Neural cell (in vitro differentiated cells): Measurements from ENCODE around the gene MCAM. TPM values are rescaled to one million over a fixed set of nuclear protein-coding genes. Genes with fewer than 3 reads are reported as not detected.

ENCODE experiments used
- H2AFZ ChIP-seq: fragments of 200-600, 300-800 bp; sonication (generic), shearing (Covaris generic); 2 replicates; pipeline ENCODE4 v1.6.0; 2014; ENCODE audit warnings: low read depth, mild to moderate bottlenecking, antibody characterized with exemption, low read length, moderate library complexity
- H3F3A ChIP-seq: fragments of 200-600 bp; shearing (Covaris generic); 2 replicates; pipeline ENCODE4 v1.6.1; 2016; ENCODE audit warnings: mild to moderate bottlenecking, moderate library complexity, mixed read lengths, antibody characterized with exemption, low read length; ENCODE audit not compliant: insufficient read depth, poor library complexity, severe bottlenecking
- H3K27ac ChIP-seq: fragments of 200-600, 300-800 bp; sonication (generic), shearing (Covaris generic); 2 replicates; pipeline ENCODE4 v1.5.1; 2014; ENCODE audit warnings: mild to moderate bottlenecking, low read length, moderate library complexity
- H3K27me3 ChIP-seq: fragments of 300-800, 200-600 bp; sonication (generic), shearing (Covaris generic); 2 replicates; pipeline ENCODE4 v1.6.0; 2014; ENCODE audit warnings: mild to moderate bottlenecking, low read depth, low read length, moderate library complexity; ENCODE audit not compliant: insufficient read depth
- H3K36me3 ChIP-seq: fragments of 300-800, 200-600 bp; sonication (generic), shearing (Covaris generic); 2 replicates; pipeline ENCODE4 v1.5.1; 2014; ENCODE audit warnings: mild to moderate bottlenecking, antibody characterized with exemption, low read length, moderate library complexity; ENCODE audit not compliant: insufficient read depth
- H3K4me2 ChIP-seq: fragments of 300-800, 200-600 bp; sonication (generic), shearing (Covaris generic); 2 replicates; pipeline ENCODE4 v1.6.0; 2014; ENCODE audit warnings: mild to moderate bottlenecking, low read length
- H3K4me3 ChIP-seq: fragments of 300-800, 200-600 bp; sonication (generic), shearing (Covaris generic); 2 replicates; pipeline ENCODE4 v1.5.1; 2014; ENCODE audit warnings: mild to moderate bottlenecking, low read length, moderate library complexity
- H3K79me2 ChIP-seq: fragments of 200-600 bp; shearing (Covaris generic); replicated peaks from 2 replicates; pipeline ENCODE4 v1.6.0; 2014; ENCODE audit warnings: mild to moderate bottlenecking, low read length, moderate library complexity; ENCODE audit not compliant: insufficient read depth
- H3K9ac ChIP-seq: fragments of 300-800, 200-600 bp; sonication (generic), shearing (Covaris generic); 2 replicates; pipeline ENCODE4 v1.6.1; 2016; ENCODE audit warnings: mild to moderate bottlenecking, low read length, mixed read lengths
- H3K9me2 ChIP-seq: fragments of 200-600 bp; shearing (Covaris generic); 2 replicates; pipeline ENCODE4 v1.6.1; 2016; ENCODE audit warnings: mild to moderate bottlenecking, low read length, mixed read lengths; ENCODE audit not compliant: insufficient read depth
- H3K9me3 ChIP-seq: fragments of 200-600, 300-800 bp; sonication (generic), shearing (Covaris generic); 2 replicates; pipeline ENCODE4 v1.6.1; 2016; ENCODE audit warnings: mild to moderate bottlenecking, mixed run types, low read length, moderate library complexity, mixed read lengths
- H4K20me1 ChIP-seq: fragments of 200-600 bp; shearing (Covaris generic); 2 replicates; pipeline ENCODE4 v1.6.1; 2016; ENCODE audit warnings: mild to moderate bottlenecking, mixed run types; ENCODE audit not compliant: insufficient read depth
- EP300 ChIP-seq: fragments of 450-650 bp; conservative IDR thresholded peaks from 2 replicates; pipeline ENCODE4 v1.6.1; 2014; ENCODE audit warnings: antibody characterized with exemption, mild to moderate bottlenecking, moderate library complexity; ENCODE audit not compliant: poor library complexity, severe bottlenecking
- EZH2 ChIP-seq: fragments of 200-600, 300-800 bp; shearing (Covaris generic), sonication (generic); IDR thresholded peaks from 2 replicates; pipeline ENCODE4 v1.6.1; 2014; ENCODE audit warnings: antibody characterized with exemption, low read length, borderline replicate concordance, mild to moderate bottlenecking; ENCODE audit not compliant: insufficient read depth, poor library complexity, severe bottlenecking
- MXI1 ChIP-seq: fragments of 450-650 bp; conservative IDR thresholded peaks from 2 replicates; pipeline ENCODE4 v1.6.1; 2014; ENCODE audit warnings: antibody characterized with exemption, mild to moderate bottlenecking; ENCODE audit not compliant: poor library complexity, severe bottlenecking
- POLR2AphosphoS5 ChIP-seq: IDR thresholded peaks from 2 replicates; pipeline ENCODE4 v1.6.1; 2012
- RAD21 ChIP-seq: fragments of 450-650 bp; conservative IDR thresholded peaks from 2 replicates; pipeline ENCODE4 v1.6.1; 2014; ENCODE audit warnings: antibody characterized with exemption, mild to moderate bottlenecking, moderate library complexity
- SMC3 ChIP-seq: fragments of 450-650 bp; conservative IDR thresholded peaks from 2 replicates; pipeline ENCODE4 v1.6.1; 2014; ENCODE audit warnings: antibody characterized with exemption, mild to moderate bottlenecking, moderate library complexity; ENCODE audit not compliant: poor library complexity
- TAF1 ChIP-seq: IDR thresholded peaks from 2 replicates; pipeline ENCODE4 v1.6.1; 2012; ENCODE audit warnings: low read depth
- polyA plus RNA-seq: library from polyadenylated mRNA; depleted of rRNA; stranded (reverse); fragments of >200 nt; gene quantifications from 2 replicates; pipeline ENCODE4 v1.2.3, GENCODE V29; 2014
- TF ChIP-seq, protein P1 (sequence below): IDR thresholded peaks from 2 replicates; pipeline ENCODE4 v1.6.1; 2012; ENCODE audit warnings: borderline replicate concordance
- TF ChIP-seq, protein P2 (sequence below): fragments of 450-650 bp; IDR thresholded peaks from 2 replicates; pipeline ENCODE4 v1.5.1; 2014; ENCODE audit warnings: antibody characterized with exemption, mild to moderate bottlenecking, moderate library complexity; ENCODE audit not compliant: poor library complexity, severe bottlenecking

Gene MCAM
- polyA plus RNA-seq, 1 donor from 2014 or later = 7.5 TPM

DNA sequence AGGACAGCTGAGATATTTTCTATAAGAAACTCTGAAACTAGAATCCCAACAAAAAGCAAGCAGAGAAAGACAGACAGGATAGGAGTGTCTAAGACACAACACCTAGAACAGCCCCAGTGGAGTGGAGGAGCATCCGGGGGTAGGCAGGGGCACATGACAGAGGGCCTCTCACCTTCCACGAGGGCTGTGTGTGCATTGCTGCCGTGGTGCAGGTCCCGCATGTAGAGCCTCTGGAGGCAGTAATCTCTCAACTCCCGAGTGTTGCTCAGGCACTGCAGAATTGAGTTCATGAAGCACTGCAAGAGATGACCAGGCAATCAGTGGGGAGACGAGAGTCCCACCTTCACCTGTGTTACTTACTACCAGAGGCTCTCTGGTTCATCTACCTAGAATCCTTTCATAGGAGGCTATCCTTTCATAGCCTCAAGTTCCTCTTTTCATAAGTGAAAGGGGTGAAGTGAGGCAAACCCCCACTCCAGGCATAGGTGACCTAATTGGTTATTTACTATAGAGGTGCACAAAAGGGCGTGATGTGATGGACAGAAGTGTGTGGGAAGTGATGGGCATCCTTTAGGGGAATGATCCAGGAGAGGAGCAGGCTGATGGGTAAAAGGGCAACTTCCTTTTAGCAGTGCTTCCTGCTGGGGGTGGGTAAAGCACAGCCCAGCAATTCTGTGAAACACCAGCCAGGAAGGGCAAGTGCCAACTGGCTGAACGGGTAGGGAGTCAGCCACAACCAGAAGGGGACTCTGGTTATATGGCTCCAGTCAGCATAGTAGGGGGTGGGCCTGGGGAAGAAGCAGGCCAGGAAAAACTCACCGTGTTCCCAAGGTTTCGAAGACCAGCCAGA lies 42.7 kb upstream of the MCAM start:
- Histone ChIP-seq H3K9me2 (no peaks in the 10 kb centered on the region), H3K27me3 (peaks cover 8% of the 10 kb centered on the region), H3K4me3 (no peak overlapping the region), H3K27ac (peak overlapping the region; percentile 93), H3K4me2 (no peak overlapping the region), H3K36me3 (no peaks in the 10 kb centered on the region), H3K9me3 (no peaks in the 10 kb centered on the region), H4K20me1 (no peaks in the 10 kb centered on the region), H3K79me2 (no peaks in the 10 kb centered on the region), H3K9ac (peak overlapping the region; percentile 14), H2AFZ (no peak overlapping the region), H3F3A (no peaks in the 10 kb centered on the region)
- no peak for TF ChIP-seq EZH2
- TF ChIP-seq, protein P1, sequence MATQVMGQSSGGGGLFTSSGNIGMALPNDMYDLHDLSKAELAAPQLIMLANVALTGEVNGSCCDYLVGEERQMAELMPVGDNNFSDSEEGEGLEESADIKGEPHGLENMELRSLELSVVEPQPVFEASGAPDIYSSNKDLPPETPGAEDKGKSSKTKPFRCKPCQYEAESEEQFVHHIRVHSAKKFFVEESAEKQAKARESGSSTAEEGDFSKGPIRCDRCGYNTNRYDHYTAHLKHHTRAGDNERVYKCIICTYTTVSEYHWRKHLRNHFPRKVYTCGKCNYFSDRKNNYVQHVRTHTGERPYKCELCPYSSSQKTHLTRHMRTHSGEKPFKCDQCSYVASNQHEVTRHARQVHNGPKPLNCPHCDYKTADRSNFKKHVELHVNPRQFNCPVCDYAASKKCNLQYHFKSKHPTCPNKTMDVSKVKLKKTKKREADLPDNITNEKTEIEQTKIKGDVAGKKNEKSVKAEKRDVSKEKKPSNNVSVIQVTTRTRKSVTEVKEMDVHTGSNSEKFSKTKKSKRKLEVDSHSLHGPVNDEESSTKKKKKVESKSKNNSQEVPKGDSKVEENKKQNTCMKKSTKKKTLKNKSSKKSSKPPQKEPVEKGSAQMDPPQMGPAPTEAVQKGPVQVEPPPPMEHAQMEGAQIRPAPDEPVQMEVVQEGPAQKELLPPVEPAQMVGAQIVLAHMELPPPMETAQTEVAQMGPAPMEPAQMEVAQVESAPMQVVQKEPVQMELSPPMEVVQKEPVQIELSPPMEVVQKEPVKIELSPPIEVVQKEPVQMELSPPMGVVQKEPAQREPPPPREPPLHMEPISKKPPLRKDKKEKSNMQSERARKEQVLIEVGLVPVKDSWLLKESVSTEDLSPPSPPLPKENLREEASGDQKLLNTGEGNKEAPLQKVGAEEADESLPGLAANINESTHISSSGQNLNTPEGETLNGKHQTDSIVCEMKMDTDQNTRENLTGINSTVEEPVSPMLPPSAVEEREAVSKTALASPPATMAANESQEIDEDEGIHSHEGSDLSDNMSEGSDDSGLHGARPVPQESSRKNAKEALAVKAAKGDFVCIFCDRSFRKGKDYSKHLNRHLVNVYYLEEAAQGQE = no peak
- no peak for TF ChIP-seq TAF1
- no peak for TF ChIP-seq RAD21
- TF ChIP-seq POLR2AphosphoS5 = no peak

DNA sequence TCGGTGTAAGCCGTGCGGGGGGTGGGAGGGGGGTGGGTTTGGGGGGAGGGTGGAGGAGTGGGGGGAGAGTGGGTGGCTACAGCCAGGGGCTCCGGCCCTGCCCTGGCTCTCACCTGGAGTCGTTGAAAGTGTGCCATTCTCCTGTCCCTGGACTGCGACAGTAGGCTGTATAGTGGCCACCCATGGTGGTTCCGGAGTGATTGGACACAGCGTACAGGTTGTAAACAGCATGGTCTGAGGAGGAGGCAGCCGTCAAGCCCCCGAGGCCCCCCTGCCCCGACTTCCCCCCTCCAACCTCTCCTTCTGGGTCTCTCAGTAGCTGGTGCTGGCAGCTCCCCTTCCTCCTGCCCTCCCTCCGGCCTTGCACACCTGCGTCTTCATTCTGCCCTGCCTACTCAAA lies 40.1 kb upstream of the MCAM start:
- Histone ChIP-seq H3F3A (no peaks in the 10 kb centered on the region), H3K9me3 (no peaks in the 10 kb centered on the region), H3K4me3 (no peak overlapping the region), H3K27me3 (peaks cover 4% of the 10 kb centered on the region), H3K9ac (no peak overlapping the region), H3K79me2 (no peaks in the 10 kb centered on the region), H3K27ac (no peak overlapping the region), H3K4me2 (no peak overlapping the region), H4K20me1 (no peaks in the 10 kb centered on the region), H3K36me3 (no peaks in the 10 kb centered on the region), H3K9me2 (no peaks in the 10 kb centered on the region), H2AFZ (no peak overlapping the region)
- TF ChIP-seq POLR2AphosphoS5 (no peak), RAD21 (no peak), MXI1 (no peak), EZH2 (no peak), TAF1 (no peak), EP300 (no peak), SMC3 (no peak)
- TF ChIP-seq, protein P1 = no peak
- TF ChIP-seq, protein P2, sequence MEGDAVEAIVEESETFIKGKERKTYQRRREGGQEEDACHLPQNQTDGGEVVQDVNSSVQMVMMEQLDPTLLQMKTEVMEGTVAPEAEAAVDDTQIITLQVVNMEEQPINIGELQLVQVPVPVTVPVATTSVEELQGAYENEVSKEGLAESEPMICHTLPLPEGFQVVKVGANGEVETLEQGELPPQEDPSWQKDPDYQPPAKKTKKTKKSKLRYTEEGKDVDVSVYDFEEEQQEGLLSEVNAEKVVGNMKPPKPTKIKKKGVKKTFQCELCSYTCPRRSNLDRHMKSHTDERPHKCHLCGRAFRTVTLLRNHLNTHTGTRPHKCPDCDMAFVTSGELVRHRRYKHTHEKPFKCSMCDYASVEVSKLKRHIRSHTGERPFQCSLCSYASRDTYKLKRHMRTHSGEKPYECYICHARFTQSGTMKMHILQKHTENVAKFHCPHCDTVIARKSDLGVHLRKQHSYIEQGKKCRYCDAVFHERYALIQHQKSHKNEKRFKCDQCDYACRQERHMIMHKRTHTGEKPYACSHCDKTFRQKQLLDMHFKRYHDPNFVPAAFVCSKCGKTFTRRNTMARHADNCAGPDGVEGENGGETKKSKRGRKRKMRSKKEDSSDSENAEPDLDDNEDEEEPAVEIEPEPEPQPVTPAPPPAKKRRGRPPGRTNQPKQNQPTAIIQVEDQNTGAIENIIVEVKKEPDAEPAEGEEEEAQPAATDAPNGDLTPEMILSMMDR = no peak
